GM18867 (cell line): ENCODE data around the gene MYCBP2.
"Not testable (repeated sequence)": the region's sequence is repeated elsewhere in the genome, so short reads cannot be mapped to it uniquely, and the experiment has no call there.

Experiments
- ATAC-seq: cut with Tn5 transposase; IDR thresholded peaks from one replicate; pipeline ENCODE4 v1.9.1; 2021; ENCODE audit warnings: mild to moderate bottlenecking, moderate library complexity; ENCODE audit not compliant: unreplicated experiment

Gene MYCBP2

GRCh38 chr13:77222000-77222690 lies 104.7 kb downstream of the MYCBP2 start:
- ATAC-seq = no peak

GRCh38 chr13:77219401-77219800 lies 107.5 kb downstream of the MYCBP2 start:
- no peak for ATAC-seq

DNA sequence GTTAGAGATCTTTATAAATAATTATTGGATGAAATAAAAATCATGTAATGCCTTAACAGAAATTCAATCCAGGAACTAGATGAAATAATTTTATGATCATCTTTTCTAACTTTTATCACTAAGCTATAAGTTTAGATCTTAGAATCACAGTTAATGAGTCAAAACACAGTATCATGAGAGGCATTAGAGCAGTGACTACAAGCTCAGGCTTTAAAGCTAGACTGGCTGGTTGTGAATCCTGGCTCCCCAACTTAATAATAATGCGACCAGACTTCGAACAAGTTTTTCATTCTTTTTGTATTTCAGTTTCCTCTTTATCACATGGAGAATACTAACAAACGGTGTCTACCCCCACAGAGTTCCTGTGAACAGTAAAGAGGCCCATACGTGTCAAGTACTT lies 108.6 kb downstream of the MYCBP2 start:
- ATAC-seq = no peak

DNA sequence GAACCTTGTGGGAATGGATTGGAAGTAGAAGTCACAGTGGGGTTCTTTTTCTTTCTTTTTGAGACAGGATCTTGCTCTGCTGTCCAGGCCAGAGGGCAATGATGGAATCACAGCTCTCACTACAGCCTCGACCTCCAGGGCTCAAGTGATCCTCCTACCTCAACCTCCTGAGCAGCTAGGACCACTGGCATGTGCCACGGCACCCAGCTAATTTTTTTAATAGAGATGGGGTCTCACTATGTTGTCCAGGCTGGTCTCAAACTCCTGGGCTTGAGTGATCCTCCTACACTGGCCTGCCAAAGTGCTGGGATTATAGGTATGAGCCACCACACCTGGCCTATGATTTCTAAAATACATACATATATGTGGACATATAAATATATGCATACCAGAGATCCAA lies 111.4 kb downstream of the MYCBP2 start:
- no peak for ATAC-seq

DNA sequence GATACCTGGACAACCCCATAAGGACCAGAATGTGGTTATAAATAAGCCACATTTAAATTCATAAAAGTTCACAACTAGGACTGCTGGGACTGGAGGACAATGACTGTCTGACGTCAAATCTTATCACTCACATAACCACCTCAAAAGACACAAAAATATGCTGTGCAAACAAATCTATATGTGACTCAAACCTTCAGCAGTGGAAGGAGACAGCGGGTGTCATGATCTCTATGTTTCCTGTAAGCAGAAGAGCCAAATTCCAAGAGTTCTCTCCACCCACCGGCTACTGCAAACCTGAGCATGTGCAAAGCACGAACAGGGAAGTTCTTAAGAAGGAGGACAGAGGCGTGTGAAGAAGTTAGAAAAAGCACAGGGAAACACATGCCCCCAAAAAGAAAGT lies 113.2 kb downstream of the MYCBP2 start:
- no peak for ATAC-seq

DNA sequence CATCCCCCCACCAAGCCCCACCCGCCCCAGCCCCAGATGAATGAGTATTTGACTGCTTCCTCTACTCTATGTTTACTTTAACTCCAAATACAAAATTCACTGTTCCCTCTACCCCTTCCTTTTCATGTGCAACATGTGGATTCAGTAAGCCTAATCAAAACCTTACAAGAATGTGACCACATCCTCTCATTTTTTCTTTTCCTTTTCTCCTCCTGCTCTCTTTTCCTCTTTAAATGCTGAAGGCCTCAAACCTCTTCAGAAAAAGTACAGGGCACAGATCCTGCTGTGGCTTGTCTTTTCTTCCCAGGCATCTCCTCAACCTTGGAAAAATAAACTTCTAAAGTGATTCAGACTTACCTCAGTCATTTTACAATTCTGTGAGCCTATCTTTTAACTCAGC lies 119.0 kb downstream of the MYCBP2 start:
- ATAC-seq = no peak

GRCh38 chr13:77198995-77199394 lies 127.9 kb downstream of the MYCBP2 start:
- not testable (repeated sequence) for ATAC-seq

GRCh38 chr13:77196052-77196618 lies 130.8 kb downstream of the MYCBP2 start:
- no peak for ATAC-seq

DNA sequence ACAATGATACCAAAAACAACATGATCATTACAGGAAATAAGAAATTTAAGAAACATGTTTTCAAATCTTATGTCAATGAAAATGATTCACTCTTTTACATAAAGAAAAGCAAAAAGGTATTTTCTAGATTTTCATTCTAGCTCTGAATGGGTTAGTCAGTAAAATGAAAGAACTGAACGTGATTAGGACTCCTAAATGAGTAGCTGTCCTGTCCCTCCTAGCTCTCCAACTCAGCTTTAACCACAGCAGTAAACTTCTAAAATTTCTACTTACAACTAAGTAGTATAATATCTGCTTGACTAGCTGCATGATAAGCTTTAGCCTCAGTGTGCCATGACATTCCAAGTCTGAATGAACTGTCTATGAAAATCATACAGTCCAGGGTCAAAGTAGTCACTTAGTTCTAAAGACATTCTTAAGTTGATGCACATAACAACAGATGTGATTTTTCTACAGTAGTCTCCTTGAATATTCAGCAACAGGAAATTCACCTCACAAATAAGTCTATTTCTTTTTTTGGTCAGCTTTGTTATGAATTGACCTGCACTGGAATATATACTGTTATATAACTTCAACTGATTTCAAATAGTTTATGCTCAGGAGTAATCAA lies 136.4 kb downstream of the MYCBP2 start:
- no peak for ATAC-seq

- ATAC-seq = no peak
Measured at GRCh38 chr13:77185721-77186120, 141.2 kb downstream of the MYCBP2 start.

- ATAC-seq = peak; percentile 95
Measured at GRCh38 chr13:77184455-77184854, 142.4 kb downstream of the MYCBP2 start.

- no peak for ATAC-seq
Measured at GRCh38 chr13:77180011-77180410, 146.9 kb downstream of the MYCBP2 start.

DNA sequence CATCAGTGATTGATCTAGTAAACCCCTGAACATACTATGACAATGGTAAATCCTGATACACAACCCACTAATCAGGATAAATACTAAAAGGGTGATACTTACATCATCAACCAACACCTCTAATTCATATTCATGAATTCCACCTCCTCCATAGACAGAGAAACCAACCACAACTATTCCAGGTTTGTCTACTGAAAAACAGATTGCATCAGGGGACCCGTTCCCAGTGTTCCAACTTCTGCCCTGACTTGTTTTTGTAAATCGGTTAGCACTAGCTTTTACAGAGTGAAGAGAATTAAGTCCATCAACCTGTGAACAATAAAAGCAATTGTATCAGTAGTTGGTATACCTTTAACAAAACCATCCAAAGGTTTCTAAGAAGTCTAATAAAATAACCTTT lies 149.2 kb downstream of the MYCBP2 start:
- ATAC-seq = no peak

DNA sequence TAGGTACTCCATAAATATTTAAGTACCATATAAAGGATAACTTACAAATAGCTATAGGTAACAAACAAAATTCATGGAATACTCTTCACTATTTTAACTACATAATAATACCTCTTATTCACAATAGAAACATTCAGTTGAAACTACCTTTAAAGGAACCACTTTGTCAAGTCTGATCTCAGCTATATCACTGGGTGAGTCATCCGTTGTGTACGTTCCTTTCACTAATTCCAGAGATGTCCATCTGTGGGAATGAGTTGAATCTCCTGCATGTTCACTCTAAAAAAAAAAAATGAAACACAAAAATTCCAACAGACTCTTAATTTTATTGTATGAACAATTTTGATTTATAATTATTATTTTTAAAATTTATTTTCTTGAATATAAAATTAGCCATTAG lies 150.5 kb downstream of the MYCBP2 start:
- ATAC-seq = no peak

DNA sequence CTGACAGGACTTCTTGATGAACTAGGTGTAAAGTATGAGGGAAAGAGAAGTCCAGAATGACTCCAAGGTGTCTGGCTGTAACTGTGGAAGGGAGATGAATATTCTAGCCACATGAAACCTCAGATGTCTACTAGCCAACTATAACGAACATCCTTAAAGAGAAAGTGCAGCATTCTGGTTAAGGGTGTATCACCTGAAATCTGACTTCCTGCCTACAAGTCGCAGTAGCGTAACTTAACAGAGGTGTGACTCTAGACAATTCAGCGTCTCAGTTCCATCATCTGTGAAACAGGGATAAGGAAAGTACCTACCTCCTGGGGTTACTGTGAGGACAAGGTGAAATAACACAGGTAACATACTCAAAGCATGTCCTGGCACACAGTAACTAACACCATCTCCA lies 154.2 kb downstream of the MYCBP2 start:
- no peak for ATAC-seq

GRCh38 chr13:77171451-77171850 lies 155.4 kb downstream of the MYCBP2 start:
- ATAC-seq = no peak

GRCh38 chr13:77168237-77168636 lies 158.7 kb downstream of the MYCBP2 start:
- no peak for ATAC-seq

GRCh38 chr13:77150651-77151050 lies 176.2 kb downstream of the MYCBP2 start:
- no peak for ATAC-seq

DNA sequence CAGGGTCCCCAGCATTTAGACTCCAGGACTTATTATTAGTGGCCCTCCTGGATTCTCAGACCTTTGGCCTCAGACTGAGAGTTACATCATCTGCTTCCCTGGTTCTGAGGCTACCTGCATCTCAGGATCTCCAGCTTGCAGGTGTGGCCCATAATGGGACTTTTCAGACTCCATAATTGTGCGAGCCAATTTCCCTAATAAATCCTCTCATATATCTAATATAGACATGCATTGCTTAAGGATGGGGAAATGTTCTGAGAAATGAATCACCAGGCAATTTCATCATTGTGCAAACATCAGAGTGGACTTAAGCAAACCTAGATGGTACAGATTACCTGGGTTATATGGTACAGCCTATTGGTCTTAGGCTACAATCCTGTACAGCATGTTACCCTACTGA lies 183.5 kb downstream of the MYCBP2 start:
- ATAC-seq = no peak

DNA sequence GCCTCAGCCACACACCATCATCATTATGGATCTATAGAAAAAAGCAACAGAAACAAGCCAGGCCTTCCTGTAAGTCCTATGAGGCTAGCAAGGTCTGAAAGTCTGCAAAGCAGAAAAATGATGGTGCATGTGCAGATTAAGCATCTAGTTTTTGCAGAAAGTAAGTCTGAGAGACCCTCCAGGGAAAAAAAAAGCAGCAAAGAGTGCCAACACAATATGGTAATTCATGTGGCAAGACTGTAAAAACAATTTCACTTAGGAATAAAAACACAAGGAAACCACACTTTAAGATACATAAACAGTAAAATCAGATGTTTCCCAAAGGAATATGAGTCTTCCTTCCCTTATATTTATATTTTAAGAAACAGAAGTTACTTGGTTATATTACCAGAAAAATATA lies 187.6 kb downstream of the MYCBP2 start:
- no peak for ATAC-seq

GRCh38 chr13:77138813-77139212 lies 188.1 kb downstream of the MYCBP2 start:
- ATAC-seq = no peak

- no peak for ATAC-seq
Measured at GRCh38 chr13:77136902-77137420, 189.9 kb downstream of the MYCBP2 start.
